Measurements from ENCODE around the gene MCHR2. TPM values are rescaled to one million over a fixed set of nuclear protein-coding genes. Genes with fewer than 3 reads are reported as not detected.

The MCHR2 gene
- total RNA-seq, 1 donor from 2014 or later = not detected

GRCh38 chr6:100001915-100002388, 7.9 kb upstream of the MCHR2 start:
- no peaks in the 10 kb centered on the region for H3K4me1 Mint-ChIP-seq
- H3K9me3 Mint-ChIP-seq = no peaks in the 10 kb centered on the region
- H3K36me3 Mint-ChIP-seq = no peaks in the 10 kb centered on the region
- H3K4me3 Mint-ChIP-seq = no peak overlapping the region
- peak; percentile 86 for TF ChIP-seq CTCF (IDR thresholded peaks at IDR 0.05; ENCODE audit: unreplicated experiment)
- H3K27ac Mint-ChIP-seq = no peak overlapping the region
- DNase-seq (ENCODE audit: low spot score in 2 of 2, unreplicated experiment in 2 of 2) = peak in 1 of 2 experiments; percentile 56
- H3K27me3 Mint-ChIP-seq (ENCODE audit: low read depth) = peaks cover 61% of the 10 kb centered on the region

GRCh38 chr6:99997141-99997540, 3.1 kb upstream of the MCHR2 start:
- no peaks in the 10 kb centered on the region for H3K36me3 Mint-ChIP-seq

GRCh38 chr6:99995916-99996315, 1.9 kb upstream of the MCHR2 start:
- Mint-ChIP-seq H3K4me3 (no peak overlapping the region), H3K27me3 (ENCODE audit: low read depth) (peaks cover 77% of the 10 kb centered on the region), H3K4me1 (peaks cover 9% of the 10 kb centered on the region), H3K9me3 (no peaks in the 10 kb centered on the region), H3K27ac (no peak overlapping the region), H3K36me3 (no peaks in the 10 kb centered on the region)
- no peak for DNase-seq (ENCODE audit: low spot score in 2 of 2, unreplicated experiment in 2 of 2)
- no peak for TF ChIP-seq CTCF (IDR thresholded peaks at IDR 0.05; ENCODE audit: unreplicated experiment)

More at GRCh38 chr6:99997141-99997540, 3.1 kb upstream of the MCHR2 start:
- Mint-ChIP-seq H3K27ac (no peak overlapping the region), H3K4me1 (peaks cover 9% of the 10 kb centered on the region), H3K4me3 (no peak overlapping the region), H3K9me3 (no peaks in the 10 kb centered on the region), H3K27me3 (ENCODE audit: low read depth) (peaks cover 78% of the 10 kb centered on the region)
- TF ChIP-seq CTCF (IDR thresholded peaks at IDR 0.05; ENCODE audit: unreplicated experiment) = no peak
- DNase-seq (ENCODE audit: low spot score in 2 of 2, unreplicated experiment in 2 of 2) = no peak

DNA sequence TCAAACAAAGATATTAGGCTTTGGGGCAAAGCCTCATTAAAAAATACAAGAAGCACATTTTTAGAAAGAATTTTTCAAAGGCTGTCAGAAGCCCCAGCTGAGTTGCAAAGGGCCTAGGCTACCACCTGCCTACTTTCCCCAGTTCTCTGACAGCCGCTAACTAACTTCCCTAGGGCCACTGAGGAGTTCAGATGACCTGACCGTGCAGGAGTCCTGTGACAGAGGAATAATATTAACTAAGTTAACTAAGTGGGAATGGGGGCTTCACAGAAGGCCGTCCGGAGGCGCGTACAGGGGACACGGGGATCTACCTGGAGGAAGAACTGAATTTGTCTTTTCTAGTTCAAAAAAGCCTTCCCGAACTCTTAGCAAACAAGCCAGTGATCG, 884 bp downstream of the MCHR2 start:
- peaks cover 68% of the 10 kb centered on the region for H3K27me3 Mint-ChIP-seq (ENCODE audit: low read depth)
- no peaks in the 10 kb centered on the region for H3K9me3 Mint-ChIP-seq
- H3K36me3 Mint-ChIP-seq = no peaks in the 10 kb centered on the region
- TF ChIP-seq CTCF (IDR thresholded peaks at IDR 0.05; ENCODE audit: unreplicated experiment) = no peak
- peaks cover 9% of the 10 kb centered on the region for H3K4me1 Mint-ChIP-seq
- H3K27ac Mint-ChIP-seq = no peak overlapping the region
- H3K4me3 Mint-ChIP-seq = peak overlapping the region; percentile 72
- no peak for DNase-seq (ENCODE audit: low spot score in 2 of 2, unreplicated experiment in 2 of 2)

GRCh38 chr6:99991955-99992354, 2.1 kb downstream of the MCHR2 start:
- no peak for TF ChIP-seq CTCF (IDR thresholded peaks at IDR 0.05; ENCODE audit: unreplicated experiment)
- Mint-ChIP-seq H3K27me3 (ENCODE audit: low read depth) (peaks cover 64% of the 10 kb centered on the region), H3K27ac (no peak overlapping the region), H3K9me3 (no peaks in the 10 kb centered on the region), H3K4me3 (no peak overlapping the region), H3K36me3 (no peaks in the 10 kb centered on the region), H3K4me1 (peaks cover 9% of the 10 kb centered on the region)
- no peak for DNase-seq (ENCODE audit: low spot score in 2 of 2, unreplicated experiment in 2 of 2)

- no peak for TF ChIP-seq CTCF (IDR thresholded peaks at IDR 0.05; ENCODE audit: unreplicated experiment)
- H3K4me3 Mint-ChIP-seq = no peak overlapping the region
- no peak for DNase-seq (ENCODE audit: low spot score in 2 of 2, unreplicated experiment in 2 of 2)
- no peaks in the 10 kb centered on the region for H3K4me1 Mint-ChIP-seq
- peaks cover 3% of the 10 kb centered on the region for H3K9me3 Mint-ChIP-seq
- H3K36me3 Mint-ChIP-seq = no peaks in the 10 kb centered on the region
- no peak overlapping the region for H3K27ac Mint-ChIP-seq
- H3K27me3 Mint-ChIP-seq (ENCODE audit: low read depth) = peaks cover 7% of the 10 kb centered on the region
Observed at GRCh38 chr6:99980741-99981140, 13.3 kb downstream of the MCHR2 start.
